PC-3 (cell line): ENCODE results near the gene TYW3. TPM values are rescaled to one million over a fixed set of nuclear protein-coding genes. Genes with fewer than 3 reads are reported as not detected.
A peak's percentile ranks its signal among the peaks of the same experiment; 100 is the strongest.

Source experiments
- ATAC-seq: fragments of 200-7000 bp; cut with Tn5 transposase; 2 replicates; pipeline ENCODE4 v1.9.1; 2020; ENCODE audit warnings: mild to moderate bottlenecking, moderate library complexity
- BruUV-seq: library from RNA; stranded (reverse); fragments of 400-500 nt; replicated peaks from 2 replicates; lab custom pipeline; 2021; lab: Mats Ljungman, UMichigan
- CTCF ChIA-PET: fragments of 300-600 bp; sonication (Branson Sonifier 250); formaldehyde crosslinking; loops from one replicate; lab custom pipeline; 2022; ENCODE audit warnings: antibody characterized with exemption; lab: Charles Lee
- POLR2A ChIA-PET: fragments of 300-600 bp; sonication (Branson Sonifier 250); formaldehyde crosslinking; loops from one replicate; lab custom pipeline; 2022; ENCODE audit warnings: antibody characterized with exemption; ENCODE audit not compliant: unreplicated experiment; lab: Charles Lee
- DNase-seq: peaks from one replicate; pipeline ENCODE4 v3.0.0-alpha.2; 2015
- H2AFZ ChIP-seq: fragments of 300-600 bp; sonication (generic); 2 replicates; pipeline ENCODE4 v1.6.0; 2016; ENCODE audit warnings: antibody characterized with exemption, low read length
- H3F3A ChIP-seq: fragments of 300-600 bp; sonication (generic); one replicate; pipeline ENCODE4 v1.6.0; 2017; ENCODE audit warnings: antibody characterized with exemption, low read length, control low read depth, mild to moderate bottlenecking; ENCODE audit not compliant: unreplicated experiment
- H3K27ac ChIP-seq: fragments of 300-600 bp; sonication (generic); 2 replicates; pipeline ENCODE4 v1.5.1; 2016; ENCODE audit warnings: mild to moderate bottlenecking, low read length
- H3K27me3 ChIP-seq: fragments of 300-600 bp; sonication (generic); 2 replicates; pipeline ENCODE4 v1.6.1; 2016; ENCODE audit warnings: low read length, mixed read lengths
- H3K36me3 ChIP-seq: fragments of 300-600 bp; sonication (generic); 2 replicates; pipeline ENCODE4 v1.6.1; 2016; ENCODE audit warnings: low read depth, mixed run types, low read length, mixed read lengths
- H3K4me1 ChIP-seq: fragments of 300-600 bp; sonication (generic); 2 replicates; pipeline ENCODE4 v1.5.1; 2016; ENCODE audit warnings: low read length; ENCODE audit not compliant: insufficient read depth
- H3K4me2 ChIP-seq: fragments of 300-600 bp; sonication (generic); 2 replicates; pipeline ENCODE4 v1.6.0; 2016; ENCODE audit warnings: low read length
- H3K4me3 ChIP-seq: fragments of 300-600 bp; sonication (generic); 2 replicates; pipeline ENCODE4 v1.5.1; 2016; ENCODE audit warnings: mild to moderate bottlenecking, low read length, mixed read lengths
- H3K79me2 ChIP-seq: fragments of 300-600 bp; sonication (generic); 2 replicates; pipeline ENCODE4 v1.6.1; 2017; ENCODE audit warnings: low read length, mixed read lengths
- H3K9ac ChIP-seq: fragments of 300-600 bp; sonication (generic); 2 replicates; pipeline ENCODE4 v1.6.0; 2016; ENCODE audit warnings: mild to moderate bottlenecking, low read length
- H3K9me2 ChIP-seq: fragments of 300-600 bp; sonication (generic); replicated peaks from 2 replicates; pipeline ENCODE4 v1.6.1; 2016; ENCODE audit warnings: mixed run types, low read length, mixed read lengths
- H3K9me3 ChIP-seq: fragments of 300-600 bp; sonication (generic); 2 replicates; pipeline ENCODE4 v1.6.1; 2016; ENCODE audit warnings: low read length, mixed read lengths
- H4K20me1 ChIP-seq: fragments of 300-600 bp; sonication (generic); 2 replicates; pipeline ENCODE4 v1.6.1; 2016; ENCODE audit warnings: low read length, mixed read lengths
- EZH2 ChIP-seq: fragments of 300-600 bp; sonication (generic); IDR thresholded peaks from one replicate; pipeline ENCODE4 v1.6.1; 2017; ENCODE audit warnings: antibody characterized with exemption, mild to moderate bottlenecking, low read length; ENCODE audit not compliant: unreplicated experiment
- EZH2phosphoT487 ChIP-seq: fragments of 300-600 bp; sonication (generic); IDR thresholded peaks from 2 replicates; pipeline ENCODE4 v1.6.1; 2018; ENCODE audit warnings: mild to moderate bottlenecking, antibody characterized with exemption, low read length, borderline replicate concordance
- intact Hi-C: fragments of 100-400 bp; cut with micrococcal nuclease; formaldehyde crosslinking; loops from 2 replicates; pipeline ENCODE4 v1.9.0; 2023
- total RNA-seq: library from RNA; depleted of rRNA; stranded (reverse); fragments of >200 nt; gene quantifications from 2 replicates; pipeline ENCODE4 v1.2.3, GENCODE V29; 2014
- TF ChIP-seq, protein P1 (sequence below): fragments of 300-600 bp; sonication (generic); conservative IDR thresholded peaks from 2 replicates; pipeline ENCODE4 v1.5.1; 2017; ENCODE audit warnings: antibody characterized with exemption, low read depth, mild to moderate bottlenecking, low read length

The TYW3 gene
- total RNA-seq, 1 experiment from 2014 or later = 21.2 TPM

DNA sequence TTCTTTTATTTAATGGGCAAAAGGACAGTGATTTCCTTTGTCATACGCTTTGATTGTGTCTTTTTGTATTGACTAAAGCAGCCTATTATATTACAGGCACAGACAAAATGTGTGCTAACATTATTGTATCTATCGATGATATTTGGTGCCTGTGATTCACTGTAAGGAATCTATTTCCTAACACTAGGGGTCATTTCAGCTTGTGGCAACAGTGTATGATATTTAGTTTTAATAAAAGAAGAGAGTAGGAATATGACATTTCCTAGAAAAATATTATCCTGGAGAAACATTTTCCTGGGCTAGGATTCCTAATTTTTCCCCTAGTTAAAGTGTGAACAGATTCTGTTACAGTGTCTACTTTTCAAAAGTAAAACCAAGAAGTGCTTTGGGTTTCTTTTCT, 42.8 kb downstream of the TYW3 start:
- ATAC-seq = no peak
- intact Hi-C loops = no loop called here
- CTCF ChIA-PET = interaction anchor here (1.5 kb wide), 1 partner anchor 427 kb away, joined by 4 read pairs; no protein-coding TSS in a partner anchor

DNA sequence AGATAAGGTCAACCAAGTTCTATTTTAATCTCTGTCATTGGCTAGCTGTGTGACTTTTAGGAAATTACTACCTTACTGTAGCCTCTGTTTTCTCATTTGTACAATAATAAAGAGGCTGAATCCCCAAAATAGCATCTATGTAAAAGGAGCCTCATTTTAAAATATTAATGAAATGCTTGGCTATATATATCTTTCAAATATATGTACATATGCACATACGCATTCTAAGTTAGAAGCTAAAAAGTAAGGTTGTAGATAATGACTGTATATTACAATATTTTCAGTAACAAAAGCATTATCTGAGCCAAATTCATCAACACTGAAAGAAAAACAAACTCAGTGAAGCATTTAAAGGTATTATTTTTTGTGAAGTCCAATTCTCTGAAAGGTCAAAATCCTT, 44.6 kb downstream of the TYW3 start:
- no peak for ATAC-seq
- H2AFZ ChIP-seq = no peak overlapping the region
- H3K36me3 ChIP-seq = no peaks in the 10 kb centered on the region
- no peaks in the 10 kb centered on the region for H3F3A ChIP-seq
- H3K4me3 ChIP-seq = no peak overlapping the region
- H3K9me2 ChIP-seq = no peaks in the 10 kb centered on the region
- H3K4me2 ChIP-seq = no peak overlapping the region
- no peak overlapping the region for H3K27ac ChIP-seq
- ChIA-PET CTCF (no interaction called here), POLR2A (no interaction called here)
- H3K9me3 ChIP-seq = no peaks in the 10 kb centered on the region
- TF ChIP-seq, protein P1, sequence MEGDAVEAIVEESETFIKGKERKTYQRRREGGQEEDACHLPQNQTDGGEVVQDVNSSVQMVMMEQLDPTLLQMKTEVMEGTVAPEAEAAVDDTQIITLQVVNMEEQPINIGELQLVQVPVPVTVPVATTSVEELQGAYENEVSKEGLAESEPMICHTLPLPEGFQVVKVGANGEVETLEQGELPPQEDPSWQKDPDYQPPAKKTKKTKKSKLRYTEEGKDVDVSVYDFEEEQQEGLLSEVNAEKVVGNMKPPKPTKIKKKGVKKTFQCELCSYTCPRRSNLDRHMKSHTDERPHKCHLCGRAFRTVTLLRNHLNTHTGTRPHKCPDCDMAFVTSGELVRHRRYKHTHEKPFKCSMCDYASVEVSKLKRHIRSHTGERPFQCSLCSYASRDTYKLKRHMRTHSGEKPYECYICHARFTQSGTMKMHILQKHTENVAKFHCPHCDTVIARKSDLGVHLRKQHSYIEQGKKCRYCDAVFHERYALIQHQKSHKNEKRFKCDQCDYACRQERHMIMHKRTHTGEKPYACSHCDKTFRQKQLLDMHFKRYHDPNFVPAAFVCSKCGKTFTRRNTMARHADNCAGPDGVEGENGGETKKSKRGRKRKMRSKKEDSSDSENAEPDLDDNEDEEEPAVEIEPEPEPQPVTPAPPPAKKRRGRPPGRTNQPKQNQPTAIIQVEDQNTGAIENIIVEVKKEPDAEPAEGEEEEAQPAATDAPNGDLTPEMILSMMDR = no peak
- TF ChIP-seq EZH2 (no peak), EZH2phosphoT487 (no peak)
- intact Hi-C loops = no loop called here
- H3K79me2 ChIP-seq = no peaks in the 10 kb centered on the region
- H4K20me1 ChIP-seq = no peaks in the 10 kb centered on the region
- no TSS peak for BruUV-seq
- H3K9ac ChIP-seq = no peak overlapping the region
- no peak for DNase-seq
- H3K27me3 ChIP-seq = peaks cover 80% of the 10 kb centered on the region
- no peaks in the 10 kb centered on the region for H3K4me1 ChIP-seq

More for the DNA sequence above, 42.8 kb downstream of the TYW3 start:
- H3K36me3 ChIP-seq = no peaks in the 10 kb centered on the region
- H3F3A ChIP-seq = no peaks in the 10 kb centered on the region
- H3K27ac ChIP-seq = no peak overlapping the region
- H2AFZ ChIP-seq = no peak overlapping the region
- H3K4me2 ChIP-seq = no peak overlapping the region
- H3K79me2 ChIP-seq = no peaks in the 10 kb centered on the region
- peaks cover 69% of the 10 kb centered on the region for H3K27me3 ChIP-seq
- no peaks in the 10 kb centered on the region for H3K9me2 ChIP-seq
- H3K9ac ChIP-seq = no peak overlapping the region
- H3K4me1 ChIP-seq = no peaks in the 10 kb centered on the region
- DNase-seq = no peak
- no peaks in the 10 kb centered on the region for H4K20me1 ChIP-seq
- BruUV-seq = no TSS peak
- POLR2A ChIA-PET = no interaction called here
- TF ChIP-seq EZH2phosphoT487 = no peak
- TF ChIP-seq, protein P1 = peak; percentile 36
- H3K4me3 ChIP-seq = no peak overlapping the region
- no peaks in the 10 kb centered on the region for H3K9me3 ChIP-seq

DNA sequence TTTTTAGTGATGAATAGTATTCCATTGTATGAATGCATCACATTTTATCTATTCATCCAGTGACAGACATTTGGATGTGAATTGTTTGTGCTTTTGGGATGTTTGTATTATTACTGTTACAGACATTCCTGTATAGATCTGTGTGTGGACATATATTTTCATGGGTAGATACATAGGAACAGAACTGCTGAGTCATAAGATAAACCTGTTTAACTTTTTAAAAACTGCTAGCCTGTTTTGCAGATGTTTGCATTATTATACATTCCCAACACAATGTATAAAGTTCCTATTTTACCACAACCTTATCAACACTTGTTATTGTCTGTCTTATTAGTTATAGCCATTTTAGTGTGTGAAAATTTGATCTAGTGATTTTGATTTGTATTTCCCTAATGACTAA, 46.8 kb downstream of the TYW3 start:
- no peak overlapping the region for H2AFZ ChIP-seq
- H3K9me3 ChIP-seq = no peaks in the 10 kb centered on the region
- intact Hi-C loops = no loop called here
- peaks cover 74% of the 10 kb centered on the region for H3K27me3 ChIP-seq
- no TSS peak for BruUV-seq
- ChIA-PET POLR2A (no interaction called here), CTCF (no interaction called here)
- no peak overlapping the region for H3K9ac ChIP-seq
- no peaks in the 10 kb centered on the region for H3F3A ChIP-seq
- no peaks in the 10 kb centered on the region for H4K20me1 ChIP-seq
- H3K27ac ChIP-seq = no peak overlapping the region
- H3K9me2 ChIP-seq = no peaks in the 10 kb centered on the region
- no peak overlapping the region for H3K4me3 ChIP-seq
- ATAC-seq = no peak
- DNase-seq = no peak
- H3K79me2 ChIP-seq = no peaks in the 10 kb centered on the region
- H3K4me1 ChIP-seq = no peaks in the 10 kb centered on the region
- no peaks in the 10 kb centered on the region for H3K36me3 ChIP-seq
- no peak overlapping the region for H3K4me2 ChIP-seq
- no peak for TF ChIP-seq EZH2
- no peak for TF ChIP-seq EZH2phosphoT487
- TF ChIP-seq, protein P1 = no peak
